ENCODE data around the gene BBOX1.

GRCh38 chr11:27116684-27117083 is 76.1 kb downstream of the BBOX1 start:
- TF ChIP-seq, protein P1, sequence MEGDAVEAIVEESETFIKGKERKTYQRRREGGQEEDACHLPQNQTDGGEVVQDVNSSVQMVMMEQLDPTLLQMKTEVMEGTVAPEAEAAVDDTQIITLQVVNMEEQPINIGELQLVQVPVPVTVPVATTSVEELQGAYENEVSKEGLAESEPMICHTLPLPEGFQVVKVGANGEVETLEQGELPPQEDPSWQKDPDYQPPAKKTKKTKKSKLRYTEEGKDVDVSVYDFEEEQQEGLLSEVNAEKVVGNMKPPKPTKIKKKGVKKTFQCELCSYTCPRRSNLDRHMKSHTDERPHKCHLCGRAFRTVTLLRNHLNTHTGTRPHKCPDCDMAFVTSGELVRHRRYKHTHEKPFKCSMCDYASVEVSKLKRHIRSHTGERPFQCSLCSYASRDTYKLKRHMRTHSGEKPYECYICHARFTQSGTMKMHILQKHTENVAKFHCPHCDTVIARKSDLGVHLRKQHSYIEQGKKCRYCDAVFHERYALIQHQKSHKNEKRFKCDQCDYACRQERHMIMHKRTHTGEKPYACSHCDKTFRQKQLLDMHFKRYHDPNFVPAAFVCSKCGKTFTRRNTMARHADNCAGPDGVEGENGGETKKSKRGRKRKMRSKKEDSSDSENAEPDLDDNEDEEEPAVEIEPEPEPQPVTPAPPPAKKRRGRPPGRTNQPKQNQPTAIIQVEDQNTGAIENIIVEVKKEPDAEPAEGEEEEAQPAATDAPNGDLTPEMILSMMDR (IDR thresholded peaks at IDR 0.05), result no peak
- TF ChIP-seq POLR2A (IDR thresholded peaks at IDR 0.05), result no peak
